ENCODE data around the gene PHAF1. TPM values are rescaled to one million over a fixed set of nuclear protein-coding genes. Genes with fewer than 3 reads are reported as not detected.
A peak's percentile ranks its signal among the peaks of the same experiment; 100 is the strongest.

The PHAF1 gene
- total RNA-seq (ENCODE audit: insufficient read depth, low replicate concordance): 18.5 TPM

- peak; percentile 94 for DNase-seq (ENCODE audit: low spot score)
These were observed at the start of gene PHAF1 for GRCh38 chr16:67109407-67110135. Gene PHAF1 (plus strand): TSS chr16:67109941. CDS start chr16:67110176, 235 bp downstream.

- no peak for DNase-seq (ENCODE audit: low spot score)
These were observed 46.7 kb upstream of the PHAF1 start for GRCh38 chr16:67063008-67063407.

GRCh38 chr16:67068212-67068753, 41.5 kb upstream of the PHAF1 start:
- no peak for DNase-seq (ENCODE audit: low spot score)

GRCh38 chr16:67071476-67072048, 38.2 kb upstream of the PHAF1 start:
- no peak for DNase-seq (ENCODE audit: low spot score)

GRCh38 chr16:67075331-67075730, 34.4 kb upstream of the PHAF1 start:
- no peak for DNase-seq (ENCODE audit: low spot score)

GRCh38 chr16:67077871-67078270, 31.9 kb upstream of the PHAF1 start:
- DNase-seq (ENCODE audit: low spot score): no peak

GRCh38 chr16:67082100-67082499, 27.6 kb upstream of the PHAF1 start:
- no peak for DNase-seq (ENCODE audit: low spot score)

- no peak for DNase-seq (ENCODE audit: low spot score)
These were observed 26.9 kb upstream of the PHAF1 start for GRCh38 chr16:67082891-67083290.

- DNase-seq (ENCODE audit: low spot score): no peak
These were observed 25.3 kb upstream of the PHAF1 start for GRCh38 chr16:67084345-67085028.

GRCh38 chr16:67086822-67087221, 22.9 kb upstream of the PHAF1 start:
- DNase-seq (ENCODE audit: low spot score): peak; percentile 82

- no peak for DNase-seq (ENCODE audit: low spot score)
These were observed 22.4 kb upstream of the PHAF1 start for GRCh38 chr16:67087291-67087690.

GRCh38 chr16:67087803-67088202, 21.9 kb upstream of the PHAF1 start:
- DNase-seq (ENCODE audit: low spot score): no peak

GRCh38 chr16:67088551-67088950, 21.2 kb upstream of the PHAF1 start:
- no peak for DNase-seq (ENCODE audit: low spot score)

GRCh38 chr16:67089101-67089500, 20.6 kb upstream of the PHAF1 start:
- DNase-seq (ENCODE audit: low spot score): no peak

GRCh38 chr16:67091906-67092566, 17.7 kb upstream of the PHAF1 start:
- DNase-seq (ENCODE audit: low spot score): peak; percentile 79

- no peak for DNase-seq (ENCODE audit: low spot score)
These were observed 16.5 kb upstream of the PHAF1 start for GRCh38 chr16:67093098-67093726.

GRCh38 chr16:67098599-67098998, 11.1 kb upstream of the PHAF1 start:
- DNase-seq (ENCODE audit: low spot score): no peak

GRCh38 chr16:67100569-67101310, 9.0 kb upstream of the PHAF1 start:
- DNase-seq (ENCODE audit: low spot score): peak; percentile 47

GRCh38 chr16:67101311-67102082, 8.2 kb upstream of the PHAF1 start:
- DNase-seq (ENCODE audit: low spot score): no peak

- peak; percentile 22 for DNase-seq (ENCODE audit: low spot score)
These were observed 5.7 kb upstream of the PHAF1 start for GRCh38 chr16:67104061-67104460.
